GM21723 (cell line): ENCODE measurements around the gene NRCAM.

Experiments
- ATAC-seq: cut with Tn5 transposase; IDR thresholded peaks from one replicate; pipeline ENCODE4 v1.9.1; 2021; ENCODE audit warnings: mild to moderate bottlenecking, moderate library complexity; ENCODE audit not compliant: unreplicated experiment

NRCAM gene

DNA sequence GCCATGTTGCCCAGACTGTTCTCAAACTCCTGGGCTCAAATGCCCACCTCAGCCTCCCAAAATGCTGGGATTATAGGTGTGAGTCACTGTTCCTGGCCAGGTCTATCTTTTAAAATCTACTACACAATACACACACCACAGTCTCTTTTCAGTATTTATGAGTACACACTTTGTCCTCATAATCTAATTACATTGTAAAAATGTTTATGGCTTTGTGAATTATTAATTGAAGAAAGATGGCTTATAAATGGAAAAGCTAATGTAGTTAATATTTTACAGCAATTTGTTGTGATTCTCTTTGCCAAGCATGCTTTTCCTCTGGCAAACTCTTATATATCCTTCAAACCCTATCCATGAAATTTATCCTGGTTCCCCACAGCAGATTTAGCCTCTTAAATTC lies 348.1 kb downstream of the NRCAM start:
- ATAC-seq: no peak

DNA sequence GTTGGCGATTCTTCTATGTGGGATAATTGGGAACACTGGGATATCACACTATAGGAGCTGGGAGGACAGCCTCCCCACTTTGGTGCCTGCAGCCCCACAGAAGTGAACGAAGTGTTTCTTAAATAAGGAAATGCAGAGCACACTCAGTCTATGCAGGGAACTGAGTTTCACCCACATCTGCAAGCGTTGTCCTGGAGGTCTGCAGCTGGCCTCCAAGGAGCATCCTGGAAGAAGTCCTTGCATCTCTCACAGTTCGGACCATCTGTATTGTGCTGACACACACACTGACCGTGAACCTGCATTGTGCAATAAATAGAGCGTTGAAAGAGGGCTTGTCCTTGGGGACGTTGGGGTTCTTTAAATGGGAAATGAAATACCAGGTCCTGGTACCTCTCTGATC lies 351.9 kb downstream of the NRCAM start:
- no peak for ATAC-seq

DNA sequence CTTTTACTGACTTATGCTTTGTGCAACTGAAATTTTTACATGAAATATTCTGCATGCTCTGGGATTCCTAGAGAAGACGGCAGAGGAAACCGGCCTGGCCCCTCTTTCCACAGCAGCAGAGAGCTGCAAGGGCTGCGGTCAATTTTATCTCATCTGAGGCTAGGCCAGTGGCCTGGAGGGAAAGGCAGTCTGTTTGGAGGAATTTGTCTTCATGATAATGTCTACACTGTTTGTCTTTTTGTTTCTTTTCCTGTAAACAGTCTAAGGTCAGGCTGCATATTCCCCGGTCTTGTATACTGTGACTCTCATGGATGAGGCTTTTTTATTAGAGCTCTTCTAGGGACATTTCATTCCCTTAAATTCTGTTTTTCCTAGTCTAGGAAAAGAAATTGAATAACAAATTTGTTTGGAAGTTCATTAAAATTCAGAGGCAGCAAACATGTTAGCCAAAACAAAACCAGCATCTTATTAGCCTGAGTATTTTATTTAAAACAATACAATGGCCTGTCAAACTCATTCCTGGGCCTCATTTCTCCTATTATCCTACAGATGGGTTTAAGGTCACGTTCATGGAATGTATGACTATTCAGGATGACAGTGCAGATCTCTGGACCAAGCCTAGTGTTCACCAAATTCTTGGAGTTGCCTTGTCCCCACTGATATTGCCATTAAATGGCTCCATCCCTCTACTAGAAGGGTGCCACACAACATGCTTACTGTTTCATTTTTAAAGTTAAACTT lies 352.5 kb downstream of the NRCAM start:
- no peak for ATAC-seq

DNA sequence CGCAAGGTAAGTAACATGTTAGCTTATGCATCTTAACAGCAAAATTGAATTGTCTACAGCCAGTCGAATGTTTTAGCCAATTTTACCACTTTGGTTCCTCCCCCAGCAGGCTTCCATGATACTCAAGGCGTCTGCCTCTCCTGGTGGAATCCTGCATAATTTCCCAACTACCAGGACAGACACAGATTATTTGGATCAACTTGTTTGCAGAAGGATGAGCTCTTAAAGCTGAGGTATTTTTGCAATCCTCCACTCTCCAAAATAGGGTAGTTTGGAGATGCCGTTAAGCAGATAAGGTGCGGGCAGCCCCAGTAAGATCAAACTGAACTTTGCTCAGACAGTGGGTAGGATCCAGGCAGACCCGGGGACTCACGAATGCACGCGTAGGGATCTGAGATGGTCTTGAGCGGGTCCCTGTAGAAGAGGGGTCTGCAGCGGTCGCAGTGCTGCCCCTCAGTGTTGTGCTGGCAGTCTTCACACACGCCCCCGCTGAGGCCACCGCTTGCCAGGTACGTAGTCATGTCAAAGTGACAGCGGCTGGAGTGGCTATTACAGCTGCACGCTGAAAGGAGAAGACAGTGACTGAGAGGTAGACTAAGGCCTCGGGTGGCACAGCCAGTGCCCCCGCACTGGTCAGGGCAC lies 353.4 kb downstream of the NRCAM start:
- ATAC-seq: no peak

DNA sequence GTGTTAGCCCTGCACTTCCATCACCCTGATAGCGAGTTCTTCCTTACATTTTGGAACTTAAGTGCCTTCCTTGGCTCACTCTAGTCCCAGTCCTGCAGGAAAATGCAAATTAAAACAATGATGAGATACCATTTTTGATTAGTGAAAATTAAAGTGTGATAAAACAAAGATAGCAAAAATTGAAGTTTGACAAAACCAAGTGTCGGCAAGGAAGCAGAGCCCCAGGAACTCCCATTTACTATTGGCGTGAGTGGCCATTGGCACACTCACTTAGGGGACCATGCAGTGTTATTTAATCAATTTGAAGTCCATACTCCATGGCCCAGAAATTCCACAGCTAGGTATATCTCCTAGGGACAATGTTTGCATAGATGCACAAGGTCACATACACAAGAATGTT lies 354.5 kb downstream of the NRCAM start:
- no peak for ATAC-seq

DNA sequence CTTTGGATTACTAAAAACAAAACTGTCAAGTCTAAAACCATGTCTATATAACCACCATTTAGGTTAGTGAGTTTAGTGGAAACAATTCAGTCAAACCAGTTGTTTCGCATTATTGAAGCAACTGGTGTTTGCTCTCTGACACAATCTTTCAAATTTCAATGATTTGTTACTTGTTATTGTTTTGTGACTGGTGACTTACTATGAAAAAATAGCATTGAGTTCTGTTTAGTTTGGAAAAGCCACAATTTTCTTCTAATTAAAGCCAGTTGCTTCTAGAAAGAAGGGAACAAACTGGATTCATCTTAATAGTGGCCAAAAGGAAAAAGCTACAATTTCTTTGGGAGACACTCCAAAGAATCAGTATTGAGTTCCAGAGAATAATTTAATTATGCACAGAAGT lies 356.5 kb downstream of the NRCAM start:
- ATAC-seq: no peak

DNA sequence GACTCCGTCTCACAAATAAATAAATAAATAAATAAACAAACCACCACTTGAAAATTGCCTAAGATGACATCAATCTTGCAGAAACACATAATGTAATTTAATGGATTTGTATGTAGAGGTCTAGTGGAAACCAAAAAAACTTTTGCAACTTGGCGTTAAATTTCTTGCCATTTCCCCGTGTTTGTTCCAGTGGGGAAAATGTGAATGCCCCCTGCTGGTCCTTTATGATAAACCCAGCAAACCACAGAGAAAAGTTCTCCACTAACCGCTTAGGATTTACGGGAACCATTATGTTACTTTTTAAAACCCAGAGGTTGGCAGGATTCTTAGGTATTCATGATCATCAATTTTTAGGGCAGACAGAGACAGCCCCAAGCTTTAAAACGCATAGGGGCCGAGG lies 358.5 kb downstream of the NRCAM start:
- no peak for ATAC-seq
